Gastroesophageal sphincter (tissue), 4 donors: ENCODE data around the gene RECQL5. TPM values are rescaled to one million over a fixed set of nuclear protein-coding genes. Genes with fewer than 3 reads are reported as not detected.

Experiments used
- ATAC-seq: fragments of 150-250 bp; one replicate; pipeline ENCODE4 v1.9.1; 2016; ENCODE audit warnings: mild to moderate bottlenecking, moderate library complexity
- H3K27ac ChIP-seq, 4 donors: fragments of 200-600 bp; sonication (generic) in 3 of 4; 1 replicate in 3 of 4; 2 replicates in 1 of 4; pipeline ENCODE4 v1.5.1; 2016 to 2019
- H3K27me3 ChIP-seq: fragments of 200-600 bp; sonication (generic); one replicate; pipeline ENCODE4 v1.5.1; 2019
- H3K36me3 ChIP-seq, 2 donors: fragments of 200-600 bp; sonication (generic); one replicate each; pipeline ENCODE4 v1.5.1; 2019; ENCODE audit warnings: control low read depth in 1 of 2
- H3K4me1 ChIP-seq, 3 donors: fragments of 200-600 bp; sonication (generic); 1 replicate in 2 of 3; 2 replicates in 1 of 3; pipeline ENCODE4 v1.5.1; 2016 to 2019; ENCODE audit warnings: control low read depth in 2 of 3
- H3K4me3 ChIP-seq, 2 donors: fragments of 200-600 bp; sonication (generic); one replicate each; pipeline ENCODE4 v1.5.1; 2019; ENCODE audit warnings: mild to moderate bottlenecking in 1 of 2, moderate library complexity in 1 of 2
- H3K9me3 ChIP-seq, 3 donors: fragments of 200-600 bp; sonication (generic); one replicate each; pipeline ENCODE4 v1.5.1; 2017 to 2019; ENCODE audit warnings: control low read depth in 2 of 3
- EP300 ChIP-seq: sonication (generic); formaldehyde crosslinking; IDR thresholded peaks from one replicate; pipeline ENCODE4 v1.6.1; 2017; ENCODE audit warnings: antibody characterized with exemption, mild to moderate bottlenecking
- POLR2A ChIP-seq, 2 donors: fragments of 450-650 bp; IDR thresholded peaks; one replicate each; pipeline ENCODE4 v1.6.1; 2017; ENCODE audit warnings: antibody characterized with exemption in 2 of 2, mild to moderate bottlenecking in 2 of 2, moderate library complexity in 1 of 2
- POLR2AphosphoS5 ChIP-seq: sonication (generic); formaldehyde crosslinking; IDR thresholded peaks from one replicate; pipeline ENCODE4 v1.6.1; 2017; ENCODE audit warnings: antibody characterized with exemption
- WGBS, 2 donors: methylation state at CpG; one replicate each; pipeline ENCODE4 v1.1.5; 2018; ENCODE audit warnings: low coverage in 1 of 2; 5-methylcytosine and 5-hydroxymethylcytosine counted together
- total RNA-seq, 4 donors: library from RNA; depleted of rRNA; stranded (reverse); fragments of >200 nt; gene quantifications; one replicate each; pipeline ENCODE4 v1.1.0, GENCODE V29; 2016
- TF ChIP-seq, protein P1 (sequence below), 4 experiments: fragments of 200-600 bp in 2 of 4; fragments of 450-650 bp in 2 of 4; sonication (generic) in 1 of 4; IDR thresholded peaks; one replicate each; pipeline ENCODE4 v1.5.1; 2017 to 2019; ENCODE audit warnings: antibody characterized with exemption in 4 of 4, mild to moderate bottlenecking in 2 of 4, moderate library complexity in 2 of 4

RECQL5 gene
- total RNA-seq, 4 donors from 2014 or later: 6.4 to 15.1 (median 13.6) TPM

GRCh38 chr17:75634754-75635609, 32.0 kb downstream of the RECQL5 start:
- Histone ChIP-seq H3K36me3 (peaks cover 0 to 34% of the 10 kb centered on the region in 2 donors), H3K27me3 (no peaks in the 10 kb centered on the region), H3K9me3 (no peaks in the 10 kb centered on the region), H3K4me3 (peak overlapping the region in 1 of 2 donors; percentile 45), H3K4me1 (peaks cover 0 to 29% (median 19%) of the 10 kb centered on the region in 3 donors), H3K27ac (peak overlapping the region in 3 of 4 donors; percentile 76 to 84 (median 80))
- WGBS, 2 donors: 100% methylated on average over 1 of the region's 20 CpGs; no CpG with 5 or more reads in 1 of the 2 donors
- TF ChIP-seq POLR2A (IDR thresholded peaks at IDR 0.05): no peak
- no peak for ATAC-seq

DNA sequence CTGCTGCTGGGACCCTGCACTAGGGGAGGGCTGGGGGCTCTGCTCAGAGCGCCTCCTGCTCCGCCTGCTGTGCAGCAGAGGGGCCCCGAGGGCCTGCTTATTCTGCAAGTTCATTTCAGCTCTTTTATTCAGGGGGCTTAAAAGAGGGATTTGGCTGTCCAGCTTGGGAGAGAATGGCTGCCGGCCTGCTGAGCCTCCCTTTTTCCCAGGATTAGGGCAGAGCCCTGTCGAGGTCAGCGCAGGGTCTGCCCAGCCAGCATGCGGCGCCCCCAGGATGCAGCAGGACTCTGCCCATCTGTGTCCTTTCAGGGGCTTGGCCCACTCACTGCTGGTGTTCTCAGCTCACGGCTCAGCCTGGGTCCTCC, 32.6 kb downstream of the RECQL5 start:
- Histone ChIP-seq H3K27ac (peak overlapping the region in 3 of 4 donors; percentile 76 to 84 (median 80)), H3K4me3 (peak overlapping the region in 1 of 2 donors; percentile 45)

GRCh38 chr17:75633486-75634375, 33.2 kb downstream of the RECQL5 start:
- H3K36me3 ChIP-seq: peaks cover 0 to 26% of the 10 kb centered on the region in 2 donors
- no peaks in the 10 kb centered on the region for H3K9me3 ChIP-seq
- peak overlapping the region; percentile 39 to 84 (median 78) for H3K27ac ChIP-seq
- TF ChIP-seq, protein P1, sequence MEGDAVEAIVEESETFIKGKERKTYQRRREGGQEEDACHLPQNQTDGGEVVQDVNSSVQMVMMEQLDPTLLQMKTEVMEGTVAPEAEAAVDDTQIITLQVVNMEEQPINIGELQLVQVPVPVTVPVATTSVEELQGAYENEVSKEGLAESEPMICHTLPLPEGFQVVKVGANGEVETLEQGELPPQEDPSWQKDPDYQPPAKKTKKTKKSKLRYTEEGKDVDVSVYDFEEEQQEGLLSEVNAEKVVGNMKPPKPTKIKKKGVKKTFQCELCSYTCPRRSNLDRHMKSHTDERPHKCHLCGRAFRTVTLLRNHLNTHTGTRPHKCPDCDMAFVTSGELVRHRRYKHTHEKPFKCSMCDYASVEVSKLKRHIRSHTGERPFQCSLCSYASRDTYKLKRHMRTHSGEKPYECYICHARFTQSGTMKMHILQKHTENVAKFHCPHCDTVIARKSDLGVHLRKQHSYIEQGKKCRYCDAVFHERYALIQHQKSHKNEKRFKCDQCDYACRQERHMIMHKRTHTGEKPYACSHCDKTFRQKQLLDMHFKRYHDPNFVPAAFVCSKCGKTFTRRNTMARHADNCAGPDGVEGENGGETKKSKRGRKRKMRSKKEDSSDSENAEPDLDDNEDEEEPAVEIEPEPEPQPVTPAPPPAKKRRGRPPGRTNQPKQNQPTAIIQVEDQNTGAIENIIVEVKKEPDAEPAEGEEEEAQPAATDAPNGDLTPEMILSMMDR (IDR thresholded peaks at IDR 0.05): peak in 3 of 4 experiments; percentile 51 to 69 (median 57)
- no peak for TF ChIP-seq POLR2AphosphoS5
- peak overlapping the region in 1 of 2 donors; percentile 45 for H3K4me3 ChIP-seq
- no CpG with 5 or more reads among the region's 27 CpGs for WGBS, 2 donors
- ATAC-seq: peak; percentile 71
- peaks cover 0 to 29% (median 19%) of the 10 kb centered on the region in 3 donors for H3K4me1 ChIP-seq
- no peaks in the 10 kb centered on the region for H3K27me3 ChIP-seq

More for the DNA sequence above, 32.6 kb downstream of the RECQL5 start:
- TF ChIP-seq, protein P1 (IDR thresholded peaks at IDR 0.05): no peak
- TF ChIP-seq POLR2AphosphoS5: no peak
- no peak for TF ChIP-seq POLR2A (IDR thresholded peaks at IDR 0.05)
- no peak for TF ChIP-seq EP300
- no peak for ATAC-seq
- Histone ChIP-seq H3K9me3 (no peaks in the 10 kb centered on the region), H3K36me3 (peaks cover 0 to 32% of the 10 kb centered on the region in 2 donors), H3K4me1 (peaks cover 0 to 29% (median 19%) of the 10 kb centered on the region in 3 donors), H3K27me3 (no peaks in the 10 kb centered on the region)
- no CpG with 5 or more reads among the region's 9 CpGs for WGBS, 2 donors

DNA sequence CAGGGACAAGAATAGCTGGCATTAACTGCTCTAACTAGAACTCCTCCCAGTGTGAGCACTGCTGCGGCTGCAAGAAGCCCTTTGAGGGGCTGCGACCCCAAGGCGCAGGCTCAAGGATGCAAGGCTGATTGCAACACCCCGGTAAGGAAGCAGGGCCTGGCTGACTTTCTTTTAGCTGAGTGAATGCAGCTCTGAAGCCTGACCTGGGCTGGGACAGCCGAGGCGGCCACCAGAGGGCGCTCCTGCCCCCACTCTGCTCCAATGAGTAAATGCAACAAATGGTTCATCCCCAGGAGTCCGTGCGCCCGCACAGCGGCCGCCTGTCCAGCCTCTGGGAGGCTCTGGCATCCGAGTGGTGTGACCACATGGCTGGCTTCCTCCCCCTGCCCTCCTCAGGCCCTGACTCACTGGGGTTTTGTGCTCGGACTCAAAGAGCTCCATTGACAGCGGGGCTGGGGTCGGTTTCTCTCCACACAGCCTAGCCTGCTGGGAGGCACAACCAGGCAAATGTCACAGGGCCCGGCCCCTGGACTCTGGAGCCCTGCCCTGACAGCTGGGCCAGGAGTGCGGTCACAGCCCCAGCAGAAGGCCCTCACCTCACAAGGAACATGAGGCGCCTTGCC, 34.0 kb downstream of the RECQL5 start, which contains the start of gene SMIM5:
TSS of gene SMIM5 (plus strand) at position 572 of the 623 bp plus-strand sequence. CDS start 6,768 bp downstream, outside the sequence.
- Histone ChIP-seq H3K4me3 (peak within 1 kb of the TSS in 1 of 2 donors; percentile 45), H3K27me3 (no peaks in the 10 kb centered on the region), H3K36me3 (peaks cover 0 to 21% of the 10 kb centered on the region in 2 donors), H3K9me3 (no peaks in the 10 kb centered on the region), H3K4me1 (peaks cover 0 to 29% (median 19%) of the 10 kb centered on the region in 3 donors), H3K27ac (peak within 1 kb of the TSS; percentile 39 to 84 (median 78))
- WGBS, 2 donors: 2% methylated on average over 8 of the region's 19 CpGs; no CpG with 5 or more reads in 1 of the 2 donors
- peak; percentile 84 for ATAC-seq
- no peak for TF ChIP-seq EP300
- peak; percentile 30 for TF ChIP-seq POLR2AphosphoS5
- TF ChIP-seq, protein P1 (IDR thresholded peaks at IDR 0.05): peak in 3 of 4 experiments; percentile 91 to 98 (median 93)
- no peak for TF ChIP-seq POLR2A (IDR thresholded peaks at IDR 0.05)
